K562 treated with DMSO at 1 percent for 4 hours (cell line): ENCODE measurements around the gene BEX5. TPM values are rescaled to one million over a fixed set of nuclear protein-coding genes. Genes with fewer than 3 reads are reported as not detected.

Experiments
- total RNA-seq: library from RNA; unstranded; fragments of 300-600 nt; gene quantifications from 2 replicates; pipeline ENCODE4 v1.2.3, GENCODE V29; 2022; ENCODE audit not compliant: insufficient read depth

Gene BEX5
- total RNA-seq: 3.0 and 4.4 TPM in 2 replicates

GRCh38 chrX:102155806-102156179 is at the start of gene BEX5:
Gene BEX5 (minus strand): TSS chrX:102155977. CDS start chrX:102154265, 1,712 bp downstream.

GRCh38 chrX:102142274-102142673 is 13.5 kb downstream of the BEX5 start, which contains the start of gene TCEAL6:
Gene TCEAL6 (minus strand): TSS chrX:102142481.

GRCh38 chrX:102125436-102125835 is 30.3 kb downstream of the BEX5 start, which contains the start of gene TCEAL2:
Gene TCEAL2 (plus strand): TSS chrX:102125679. CDS start chrX:102126831, 1,152 bp downstream.

Other genes with a start within 250 kb of the BEX5 start
- 0.18 TPM in 1 of 2 replicates, not detected in the other for gene ZMAT1, start 223.9 kb downstream of the BEX5 start, total RNA-seq
- not detected in 2 replicates for gene TCEAL2, start 30.3 kb downstream of the BEX5 start, total RNA-seq
- gene TCEAL6, start 13.5 kb downstream of the BEX5 start, total RNA-seq: not detected in 2 replicates
- not detected in 2 replicates for gene TCP11X1, start 59.3 kb upstream of the BEX5 start, total RNA-seq
- gene NXF2, start 91.2 kb upstream of the BEX5 start, total RNA-seq: 4.2 and 10.0 TPM in 2 replicates